Gastrocnemius medialis (tissue), 4 donors: ENCODE data around the gene CDCA4.

Experiments used
- CTCF ChIP-seq, 5 experiments: fragments of 450-650 bp in 3 of 5; fragments of 200-600 bp in 2 of 5; sonication (generic) in 2 of 5; IDR thresholded peaks in 4 of 5; conservative IDR thresholded peaks in 1 of 5; 1 replicate in 4 of 5; 2 replicates in 1 of 5; pipeline ENCODE4 v1.5.1; 2016 to 2019; ENCODE audit warnings: antibody characterized with exemption in 5 of 5, mild to moderate bottlenecking in 3 of 5, moderate library complexity in 3 of 5
- POLR2A ChIP-seq, 2 donors: fragments of 450-650 bp; IDR thresholded peaks; one replicate each; pipeline ENCODE4 v1.6.1; 2017; ENCODE audit warnings: antibody characterized with exemption in 2 of 2, mild to moderate bottlenecking in 2 of 2, moderate library complexity in 2 of 2

GRCh38 chr14:105007593-105008264 lies 13.2 kb downstream of the CDCA4 start:
- no peak for TF ChIP-seq POLR2A (IDR thresholded peaks at IDR 0.05)
- no peak for TF ChIP-seq CTCF (IDR thresholded peaks at IDR 0.05 in 4 of 5, conservative IDR thresholded peaks at IDR 0.05 in 1 of 5)
